ENCODE data around the gene IFT43.

The IFT43 gene

GRCh38 chr14:76083796-76084765, 98.5 kb downstream of the IFT43 start:
- no peak for DNase-seq

GRCh38 chr14:76085358-76085757, 99.8 kb downstream of the IFT43 start:
- DNase-seq, result no peak

- DNase-seq, result no peak
Observed at GRCh38 chr14:76086636-76087035, 101.1 kb downstream of the IFT43 start.

DNA sequence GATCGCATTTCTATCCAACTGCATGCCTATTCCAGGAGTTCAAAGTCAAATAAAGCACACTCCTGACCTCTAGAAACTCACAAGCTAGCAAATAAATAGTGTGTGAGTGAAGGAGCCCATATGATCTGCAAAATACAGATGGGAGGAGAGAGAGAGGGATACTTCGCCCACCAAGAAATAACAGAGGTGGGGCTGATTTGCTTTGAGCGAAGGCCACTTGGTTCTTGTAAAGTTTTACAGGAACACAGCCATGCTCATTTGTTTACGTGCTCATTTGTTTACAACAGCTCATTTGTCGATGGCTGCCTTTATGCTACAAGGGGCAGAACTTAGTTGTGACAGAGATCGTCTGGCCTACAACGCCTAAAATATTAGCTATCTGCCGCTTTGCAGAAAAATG, 102.8 kb downstream of the IFT43 start:
- DNase-seq, result no peak

DNA sequence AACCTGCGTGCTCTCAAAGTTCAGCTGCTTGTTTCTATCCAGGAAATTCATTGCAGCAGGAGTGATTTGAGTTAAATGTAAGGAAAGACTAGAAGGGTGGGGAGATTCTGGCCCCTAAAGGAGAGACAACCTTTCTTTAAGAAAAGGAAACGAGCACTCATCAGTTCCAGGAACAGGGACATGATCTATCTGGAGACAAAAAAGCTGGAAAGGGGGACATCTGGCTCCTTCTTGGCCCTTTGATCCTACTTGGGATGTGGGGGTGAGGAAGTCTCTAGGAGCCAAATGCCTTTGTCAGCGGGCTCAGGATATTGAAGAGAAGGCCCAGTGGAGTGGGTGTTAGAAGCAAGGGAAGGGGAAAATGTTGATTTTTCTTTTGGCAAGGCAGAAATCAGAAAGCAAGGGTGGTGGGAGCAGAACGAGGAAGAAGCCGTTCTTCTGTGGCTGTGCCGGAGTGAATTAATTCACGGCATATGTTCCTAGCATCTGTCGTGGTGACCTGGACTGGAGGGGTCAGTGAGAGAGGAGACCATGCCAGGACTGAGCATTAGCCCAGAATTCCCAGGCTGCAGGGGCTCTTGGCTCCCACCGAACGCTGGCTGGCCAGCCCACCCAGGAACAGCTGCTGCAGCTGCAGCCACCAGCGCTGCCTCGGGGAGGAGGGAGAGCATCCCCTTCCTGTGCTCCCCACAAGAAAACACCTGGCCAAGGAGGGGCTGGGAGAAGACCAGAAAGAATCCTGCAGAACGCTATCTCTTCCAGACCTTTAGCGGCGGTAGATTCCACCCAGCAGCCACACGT, 103.4 kb downstream of the IFT43 start:
- DNase-seq, result no peak

DNA sequence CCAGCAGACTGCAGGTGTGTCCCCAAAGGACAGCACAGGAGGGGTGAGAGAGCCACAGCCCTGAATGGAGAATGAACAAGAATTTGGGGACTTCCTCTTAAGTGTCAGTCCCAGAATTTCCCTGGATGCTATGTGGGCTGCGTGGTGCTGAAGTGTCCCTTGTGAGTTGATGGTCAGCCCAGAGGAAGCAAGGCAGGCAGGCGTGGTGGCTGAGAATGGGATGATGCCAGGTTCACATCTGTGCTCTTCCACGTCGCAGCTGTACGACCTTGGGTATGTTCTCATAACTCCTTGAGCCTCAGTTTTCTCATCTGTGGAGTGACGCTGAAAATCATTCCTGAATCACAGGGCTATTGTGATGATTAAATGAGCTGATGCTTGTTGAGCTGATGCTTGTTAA, 104.0 kb downstream of the IFT43 start:
- DNase-seq, result no peak

GRCh38 chr14:76090616-76091391, 105.2 kb downstream of the IFT43 start:
- DNase-seq, result peak; percentile 2

DNA sequence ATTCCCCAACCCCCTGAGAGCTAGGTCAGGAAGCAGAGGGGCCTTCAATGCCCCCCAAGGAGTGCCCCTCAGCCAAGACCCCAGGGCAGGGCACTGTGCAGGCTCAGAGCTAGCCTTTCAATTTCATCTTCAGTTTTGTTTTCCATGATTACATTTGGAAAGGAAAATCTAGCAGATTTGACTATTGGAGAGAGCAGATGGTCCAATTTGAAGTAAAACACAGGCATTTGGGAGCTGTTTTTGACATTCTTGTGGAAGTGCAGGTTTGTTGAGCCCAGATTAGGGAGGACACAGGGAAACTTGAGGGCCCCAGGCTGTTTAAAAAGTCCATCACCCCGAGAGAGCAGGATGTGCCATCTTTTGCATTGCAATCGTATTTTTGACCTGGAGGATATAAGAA, 107.5 kb downstream of the IFT43 start:
- no peak for DNase-seq

DNA sequence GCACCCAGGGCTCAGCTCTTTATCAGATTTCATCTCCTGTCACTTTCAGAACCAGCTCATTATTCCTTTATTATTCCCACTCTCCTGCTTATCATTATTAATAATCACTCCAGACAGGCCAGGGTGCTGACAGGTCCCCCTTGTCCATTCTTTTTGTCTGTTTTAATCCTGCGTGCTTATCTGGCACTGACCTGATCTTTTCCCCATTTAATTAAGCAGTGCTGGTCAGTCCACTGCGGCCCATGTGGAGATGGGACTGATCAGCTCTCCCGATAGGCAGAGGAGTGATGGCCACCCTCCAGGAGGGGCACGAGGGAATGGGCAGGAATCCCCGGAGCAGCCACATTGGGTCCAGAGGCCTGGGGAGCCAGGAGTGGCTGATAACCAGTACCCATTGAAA, 110.7 kb downstream of the IFT43 start:
- DNase-seq, result no peak

DNA sequence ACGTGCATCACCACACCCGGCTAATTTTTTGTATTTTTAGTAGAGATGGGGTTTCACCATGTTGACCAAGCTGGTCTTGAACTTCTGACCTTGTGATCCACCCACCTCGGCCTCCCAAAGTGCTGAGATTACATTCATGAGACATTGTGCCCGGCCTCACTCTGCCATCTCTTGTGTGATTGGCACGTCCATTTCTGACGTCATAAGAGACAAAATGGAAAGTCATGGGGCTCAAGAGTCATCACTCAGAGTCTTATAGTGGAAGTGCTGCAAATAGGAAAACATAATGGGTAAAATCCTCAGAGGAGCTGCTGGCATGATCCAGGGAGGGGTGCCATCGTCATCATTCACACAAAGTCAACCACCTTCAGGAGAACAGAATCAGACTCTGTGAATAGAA, 112.0 kb downstream of the IFT43 start:
- no peak for DNase-seq

GRCh38 chr14:76098047-76098446, 112.5 kb downstream of the IFT43 start:
- no peak for DNase-seq

GRCh38 chr14:76098916-76099675, 113.5 kb downstream of the IFT43 start:
- no peak for DNase-seq

- DNase-seq, result no peak
Observed at GRCh38 chr14:76100236-76100635, 114.7 kb downstream of the IFT43 start.

DNA sequence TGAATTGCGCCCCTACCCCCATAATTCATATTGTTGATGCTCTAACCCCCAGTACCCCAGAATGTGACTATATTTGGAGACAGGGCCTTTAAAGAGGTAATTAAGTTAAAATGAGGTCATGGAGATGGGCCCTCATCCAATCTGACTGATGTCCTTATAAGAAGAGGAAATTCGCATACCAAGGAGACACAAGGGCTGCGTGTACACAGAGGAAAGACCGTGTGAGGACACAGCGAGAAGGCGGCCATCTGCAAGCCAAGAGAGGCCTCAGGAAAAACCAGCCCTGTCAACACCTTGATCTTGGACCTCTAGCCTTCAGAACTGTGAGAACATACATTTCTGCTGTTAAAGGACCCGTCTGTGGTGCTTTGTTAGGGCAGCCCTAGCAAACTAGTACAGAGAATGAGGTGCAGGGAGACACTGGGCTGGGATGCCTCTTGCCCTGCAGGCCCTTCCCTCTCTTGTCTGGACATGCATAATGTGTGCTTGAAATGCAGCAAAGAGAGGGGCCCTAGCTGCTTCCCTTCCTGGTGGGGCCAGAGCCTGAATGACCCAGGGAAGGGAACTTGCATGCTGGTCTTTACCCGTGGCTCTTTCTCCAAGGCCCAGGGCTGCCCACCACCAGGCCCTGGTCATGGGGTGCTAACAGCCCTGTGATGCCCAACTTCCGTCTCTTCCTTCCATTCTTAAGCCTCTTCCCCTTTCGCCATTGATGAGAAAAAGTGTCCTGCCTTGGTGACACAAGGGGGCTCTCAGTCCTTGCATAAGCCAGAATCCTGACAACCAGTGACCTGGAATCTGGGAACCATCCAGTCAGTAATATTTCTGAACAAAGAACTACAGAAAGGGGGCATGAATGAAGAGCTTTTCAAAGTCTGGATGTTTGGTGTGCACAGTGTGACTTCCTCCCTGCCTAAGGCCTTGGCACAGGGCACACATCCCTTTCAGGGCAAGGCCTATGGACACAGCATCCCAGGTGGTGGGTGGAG, 116.1 kb downstream of the IFT43 start:
- DNase-seq, result no peak

DNA sequence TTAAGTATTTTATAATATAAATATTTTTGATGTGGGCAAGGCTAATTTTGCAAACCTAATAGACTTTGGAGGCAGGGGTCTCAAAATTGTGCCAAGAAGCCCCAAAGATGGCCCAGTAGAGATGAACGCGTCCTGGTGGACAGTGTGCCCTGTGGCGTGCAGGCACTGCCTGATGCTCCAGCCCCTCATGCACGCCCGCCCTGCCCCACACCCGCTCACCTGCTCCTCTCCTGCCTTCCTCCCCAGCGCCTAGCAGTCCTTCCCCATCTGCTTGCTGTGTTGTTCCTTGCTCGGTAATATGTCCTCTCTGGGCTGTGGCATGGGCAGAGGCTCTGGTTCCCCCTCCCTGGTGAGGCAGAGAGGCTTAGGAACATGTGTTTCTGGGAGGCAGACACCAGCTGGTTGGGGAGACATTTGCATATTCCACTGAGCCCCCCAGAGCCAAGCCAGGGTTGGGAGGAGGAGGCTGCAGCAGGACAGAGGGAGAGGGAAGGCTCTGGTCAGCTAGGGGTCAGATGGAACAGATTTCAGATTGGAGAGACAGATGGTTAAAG, 119.3 kb downstream of the IFT43 start:
- no peak for DNase-seq

GRCh38 chr14:76106188-76106587, 120.6 kb downstream of the IFT43 start:
- DNase-seq, result no peak

GRCh38 chr14:76109087-76109880, 123.7 kb downstream of the IFT43 start:
- DNase-seq, result no peak

- no peak for DNase-seq
Observed at GRCh38 chr14:76112889-76113624, 127.5 kb downstream of the IFT43 start.

DNA sequence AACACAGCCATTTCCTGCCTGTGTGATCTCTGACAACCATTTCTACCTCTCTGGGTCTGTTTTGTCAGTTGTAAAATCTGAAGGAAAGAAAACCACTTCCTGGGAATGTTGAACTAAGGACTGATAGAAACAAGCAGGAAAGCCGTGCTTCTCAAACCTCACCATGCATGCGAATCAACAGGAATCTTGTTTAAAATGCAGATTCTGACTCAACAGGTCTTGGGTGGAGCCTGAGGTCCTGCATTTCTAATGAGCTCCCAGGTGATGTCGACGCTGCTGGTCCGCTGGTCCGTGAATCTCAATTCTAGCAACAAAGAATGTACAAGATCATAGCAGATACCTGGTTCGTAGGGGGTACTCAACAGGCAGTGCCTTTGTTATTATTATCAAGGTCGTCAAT, 128.1 kb downstream of the IFT43 start:
- no peak for DNase-seq

Measured in OCI-M1 (cell line).